Adrenal gland (tissue), 5 donors: ENCODE measurements around the gene IGFBPL1.

Source experiments
- POLR2A ChIP-seq, 2 donors: fragments of 450-650 bp; IDR thresholded peaks; one replicate each; pipeline ENCODE4 v1.6.1; 2017; ENCODE audit warnings: antibody characterized with exemption in 2 of 2, mild to moderate bottlenecking in 2 of 2, moderate library complexity in 1 of 2
- TF ChIP-seq, protein P1 (sequence below), 6 experiments: fragments of 450-650 bp in 4 of 6; fragments of 200-600 bp in 2 of 6; sonication (generic) in 1 of 6; IDR thresholded peaks; 1 replicate in 5 of 6; 2 replicates in 1 of 6; pipeline versions ENCODE4 v1.5.1 to v1.8.0; 2016 to 2021; ENCODE audit warnings: antibody characterized with exemption in 6 of 6, mild to moderate bottlenecking in 2 of 6, moderate library complexity in 1 of 6
- donor health status: DM: no; HTN: no; CAD: no.

DNA sequence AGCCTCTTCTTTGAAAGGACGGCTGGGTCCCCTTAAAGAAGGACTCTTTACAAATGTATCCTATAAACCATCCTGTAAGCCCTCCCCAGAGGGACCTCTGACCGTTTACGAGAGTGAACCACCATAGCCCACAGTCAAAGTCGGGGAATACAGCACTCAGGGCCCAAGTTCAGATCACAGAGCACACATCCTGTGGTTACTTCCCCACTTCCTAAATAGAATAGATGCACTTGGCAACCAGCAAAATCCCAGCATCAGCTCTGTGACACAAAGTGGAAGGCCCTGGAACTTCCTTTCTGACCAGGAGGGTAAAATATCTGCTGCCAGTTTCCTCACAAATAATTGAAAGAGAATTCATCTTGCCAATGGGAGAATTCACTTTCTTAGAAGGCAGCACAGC is 6.9 kb upstream of the IGFBPL1 start:
- TF ChIP-seq, protein P1, sequence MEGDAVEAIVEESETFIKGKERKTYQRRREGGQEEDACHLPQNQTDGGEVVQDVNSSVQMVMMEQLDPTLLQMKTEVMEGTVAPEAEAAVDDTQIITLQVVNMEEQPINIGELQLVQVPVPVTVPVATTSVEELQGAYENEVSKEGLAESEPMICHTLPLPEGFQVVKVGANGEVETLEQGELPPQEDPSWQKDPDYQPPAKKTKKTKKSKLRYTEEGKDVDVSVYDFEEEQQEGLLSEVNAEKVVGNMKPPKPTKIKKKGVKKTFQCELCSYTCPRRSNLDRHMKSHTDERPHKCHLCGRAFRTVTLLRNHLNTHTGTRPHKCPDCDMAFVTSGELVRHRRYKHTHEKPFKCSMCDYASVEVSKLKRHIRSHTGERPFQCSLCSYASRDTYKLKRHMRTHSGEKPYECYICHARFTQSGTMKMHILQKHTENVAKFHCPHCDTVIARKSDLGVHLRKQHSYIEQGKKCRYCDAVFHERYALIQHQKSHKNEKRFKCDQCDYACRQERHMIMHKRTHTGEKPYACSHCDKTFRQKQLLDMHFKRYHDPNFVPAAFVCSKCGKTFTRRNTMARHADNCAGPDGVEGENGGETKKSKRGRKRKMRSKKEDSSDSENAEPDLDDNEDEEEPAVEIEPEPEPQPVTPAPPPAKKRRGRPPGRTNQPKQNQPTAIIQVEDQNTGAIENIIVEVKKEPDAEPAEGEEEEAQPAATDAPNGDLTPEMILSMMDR (IDR thresholded peaks at IDR 0.05) = no peak
- no peak for TF ChIP-seq POLR2A (IDR thresholded peaks at IDR 0.05)
